Bronchial epithelial cell (primary cell): ENCODE data around the gene PWWP2B. TPM values are rescaled to one million over a fixed set of nuclear protein-coding genes. Genes with fewer than 3 reads are reported as not detected.

Source experiments
- DNase-seq: peaks from one replicate; pipeline ENCODE4 v3.0.0-alpha.2; 2010; ENCODE audit warnings: low read depth
- FAIRE-seq: peaks from 2 replicates; lab custom pipeline; 2011; peaks lifted over from hg19 to GRCh38; lab: Jason Lieb, UNC
- H3K27me3 ChIP-seq: 2 replicates; pipeline ENCODE4 v1.5.1; 2011; ENCODE audit warnings: low read length; ENCODE audit not compliant: control insufficient read depth, insufficient read depth
- H3K36me3 ChIP-seq: 2 replicates; pipeline ENCODE4 v1.5.1; 2011; ENCODE audit warnings: low read length; ENCODE audit not compliant: control insufficient read depth, insufficient read depth
- H3K4me3 ChIP-seq: 2 replicates; pipeline ENCODE4 v1.5.1; 2011; ENCODE audit warnings: mild to moderate bottlenecking, low read depth, low read length, control low read depth
- CTCF ChIP-seq: IDR thresholded peaks from 2 replicates; pipeline ENCODE4 v1.5.1; 2011; ENCODE audit warnings: mild to moderate bottlenecking, moderate library complexity, low read length, control low read depth, inconsistent platforms; ENCODE audit not compliant: insufficient read depth, severe bottlenecking
- total RNA-seq: library from RNA; depleted of rRNA; stranded (reverse); fragments of >200 nt; gene quantifications from 2 replicates; pipeline ENCODE4 v1.2.1, GENCODE V29; 2014

Gene PWWP2B
- total RNA-seq, 1 donor from 2014 or later: 40.0 TPM

GRCh38 chr10:132355297-132355696 lies 41.7 kb upstream of the PWWP2B start:
- FAIRE-seq (no peak), DNase-seq (no peak)
- no peaks in the 10 kb centered on the region for H3K36me3 ChIP-seq
- H3K27me3 ChIP-seq: no peaks in the 10 kb centered on the region
- no peak for TF ChIP-seq CTCF
- no peak overlapping the region for H3K4me3 ChIP-seq

- no peak for FAIRE-seq
- no peak for TF ChIP-seq CTCF
Measured at GRCh38 chr10:132355754-132356153, 41.2 kb upstream of the PWWP2B start.

GRCh38 chr10:132356621-132357195 lies 40.3 kb upstream of the PWWP2B start:
- DNase-seq: no peak
- no peak for TF ChIP-seq CTCF
- no peak overlapping the region for H3K4me3 ChIP-seq
- FAIRE-seq: no peak
- no peaks in the 10 kb centered on the region for H3K36me3 ChIP-seq
- no peaks in the 10 kb centered on the region for H3K27me3 ChIP-seq

More at GRCh38 chr10:132355754-132356153, 41.2 kb upstream of the PWWP2B start:
- no peak for DNase-seq
- H3K36me3 ChIP-seq: no peaks in the 10 kb centered on the region
- H3K4me3 ChIP-seq: no peak overlapping the region
- H3K27me3 ChIP-seq: no peaks in the 10 kb centered on the region

GRCh38 chr10:132357286-132358058 lies 39.5 kb upstream of the PWWP2B start:
- no peak for TF ChIP-seq CTCF
- Histone ChIP-seq H3K4me3 (no peak overlapping the region), H3K36me3 (no peaks in the 10 kb centered on the region), H3K27me3 (no peaks in the 10 kb centered on the region)
- FAIRE-seq (no peak), DNase-seq (no peak)

- no peaks in the 10 kb centered on the region for H3K36me3 ChIP-seq
- no peak for DNase-seq
- no peak overlapping the region for H3K4me3 ChIP-seq
- peak; percentile 23 for FAIRE-seq
- TF ChIP-seq CTCF: peak; percentile 22
- H3K27me3 ChIP-seq: no peaks in the 10 kb centered on the region
Measured at GRCh38 chr10:132359305-132360040, 37.5 kb upstream of the PWWP2B start.
